GM23248 (cell line): ENCODE measurements around the gene BCAP29. TPM values are rescaled to one million over a fixed set of nuclear protein-coding genes. Genes with fewer than 3 reads are reported as not detected.

Experiments
- DNase-seq: peaks from one replicate; pipeline ENCODE4 v3.0.0-alpha.2; 2015
- H2AFZ ChIP-seq: fragments of 200-600 bp; sonication (generic); 2 replicates; pipeline ENCODE4 v1.6.1; 2016; ENCODE audit warnings: antibody characterized with exemption
- H3F3A ChIP-seq: fragments of 200-600 bp; sonication (generic); 2 replicates; pipeline ENCODE4 v1.6.1; 2016; ENCODE audit warnings: mild to moderate bottlenecking, antibody characterized with exemption, mixed run types; ENCODE audit not compliant: insufficient read depth
- H3K27ac ChIP-seq: fragments of 200-600 bp; sonication (generic); 2 replicates; pipeline ENCODE4 v1.5.1; 2016; ENCODE audit warnings: mild to moderate bottlenecking
- H3K27me3 ChIP-seq: fragments of 200-600 bp; sonication (generic); replicated peaks from 2 replicates; pipeline ENCODE4 v1.6.1; 2016; ENCODE audit warnings: mild to moderate bottlenecking; ENCODE audit not compliant: insufficient read depth
- H3K36me3 ChIP-seq: fragments of 200-600 bp; sonication (generic); 2 replicates; pipeline ENCODE4 v1.6.1; 2016; ENCODE audit warnings: low read depth, mild to moderate bottlenecking
- H3K4me1 ChIP-seq: fragments of 200-600 bp; sonication (generic); 2 replicates; pipeline ENCODE4 v1.6.1; 2016; ENCODE audit warnings: mild to moderate bottlenecking; ENCODE audit not compliant: insufficient read depth
- H3K4me2 ChIP-seq: fragments of 200-600 bp; sonication (generic); one replicate; pipeline ENCODE4 v1.6.1; 2016; ENCODE audit warnings: mild to moderate bottlenecking; ENCODE audit not compliant: unreplicated experiment
- H3K4me3 ChIP-seq: fragments of 200-600 bp; sonication (generic); 2 replicates; pipeline ENCODE4 v1.5.1; 2016; ENCODE audit warnings: mild to moderate bottlenecking
- H3K79me2 ChIP-seq: fragments of 200-600 bp; sonication (generic); 2 replicates; pipeline ENCODE4 v1.6.1; 2016; ENCODE audit warnings: mild to moderate bottlenecking; ENCODE audit not compliant: insufficient read depth
- H3K9ac ChIP-seq: fragments of 200-600 bp; sonication (generic); 2 replicates; pipeline ENCODE4 v1.6.1; 2016; ENCODE audit warnings: mild to moderate bottlenecking
- H3K9me2 ChIP-seq: fragments of 200-600 bp; sonication (generic); 2 replicates; pipeline ENCODE4 v1.6.1; 2016; ENCODE audit warnings: mixed run types, mild to moderate bottlenecking, moderate library complexity; ENCODE audit not compliant: insufficient read depth
- H3K9me3 ChIP-seq: fragments of 200-600 bp; sonication (generic); one replicate; pipeline ENCODE4 v1.6.1; 2017; ENCODE audit warnings: low read depth
- H4K20me1 ChIP-seq: fragments of 200-600 bp; sonication (generic); 2 replicates; pipeline ENCODE4 v1.6.0; 2016; ENCODE audit not compliant: insufficient read depth
- EZH2 ChIP-seq: fragments of 200-600 bp; sonication (generic); IDR thresholded peaks from 2 replicates; pipeline ENCODE4 v1.6.1; 2018; ENCODE audit warnings: antibody characterized with exemption, mild to moderate bottlenecking; ENCODE audit not compliant: insufficient read depth, poor library complexity, severe bottlenecking
- EZH2phosphoT487 ChIP-seq: fragments of 200-600 bp; sonication (generic); IDR thresholded peaks from 2 replicates; pipeline ENCODE4 v1.6.1; 2018; ENCODE audit warnings: antibody characterized with exemption, moderate library complexity, mild to moderate bottlenecking, low read depth; ENCODE audit not compliant: insufficient read depth
- WGBS, 2 experiments: methylation state at CpG; one replicate each; pipeline ENCODE4 v1.1.6; 2015 to 2017; ENCODE audit warnings: low lambda C conversion rate in 2 of 2, low coverage in 1 of 2; ENCODE audit errors: missing lambda C conversion rate in 2 of 2; 5-methylcytosine and 5-hydroxymethylcytosine counted together
- in situ Hi-C: fragments of 300-500 bp; cut with MboI; formaldehyde crosslinking; loops from 2 replicates; pipeline ENCODE4 v1.15.0; 2020
- polyA plus RNA-seq: library from polyadenylated mRNA; unstranded; fragments of >200 nt; fragmentation: Nextera tagmentation; extraction: Ambion mirVana; gene quantifications from 2 replicates; pipeline ENCODE4 v1.2.1, GENCODE V29; 2016
- total RNA-seq: library from RNA; depleted of rRNA; stranded (reverse); fragments of >200 nt; shearing (Covaris generic); gene quantifications from 2 replicates; pipeline ENCODE4 v1.2.3, GENCODE V29; 2014

BCAP29 gene
- total and polyA plus RNA-seq, 2 experiments from 2014 or later, result 106 to 138 TPM

DNA sequence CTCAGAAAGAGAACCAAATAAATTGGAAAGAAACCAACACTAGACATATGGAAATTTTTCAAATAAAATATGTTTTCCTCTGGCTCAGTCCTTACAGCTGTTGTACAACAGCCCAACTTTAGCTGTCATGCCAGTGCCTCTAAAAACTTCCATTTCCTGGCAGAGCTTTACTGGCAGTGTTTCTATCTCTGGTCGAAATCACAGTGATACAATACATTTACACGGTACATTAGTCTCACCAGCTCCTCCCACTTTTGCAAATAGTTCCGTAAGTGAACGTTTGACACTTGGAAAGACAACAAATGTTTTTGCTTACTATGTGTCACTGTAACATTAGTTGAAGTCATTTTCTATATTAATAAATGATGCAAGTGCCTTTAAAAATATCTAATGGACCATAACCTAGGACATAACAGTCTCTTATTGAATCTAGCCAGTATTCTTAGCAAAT, 29.8 kb downstream of the BCAP29 start:
- no peak overlapping the region for H2AFZ ChIP-seq
- no peak overlapping the region for H3K27ac ChIP-seq
- 58 to 61% methylated on average over 4 of the region's 4 CpGs for WGBS, 2 experiments
- no peak for DNase-seq
- no peak overlapping the region for H3K9ac ChIP-seq
- H3K4me2 ChIP-seq, result no peak overlapping the region
- H3F3A ChIP-seq, result peaks cover 27% of the 10 kb centered on the region
- peaks cover 17% of the 10 kb centered on the region for H3K4me1 ChIP-seq
- H4K20me1 ChIP-seq, result no peaks in the 10 kb centered on the region
- H3K27me3 ChIP-seq, result no peaks in the 10 kb centered on the region
- H3K36me3 ChIP-seq, result 0 out of 2 replicates have a peak, but pooled peaks cover 5% of the 10 kb centered on the region
- no peak for TF ChIP-seq EZH2phosphoT487
- in situ Hi-C loops, result no loop called here
- no peaks in the 10 kb centered on the region for H3K9me3 ChIP-seq
- no peak overlapping the region for H3K4me3 ChIP-seq
- H3K79me2 ChIP-seq, result no peaks in the 10 kb centered on the region
- H3K9me2 ChIP-seq, result 0 out of 2 replicates have a peak, but pooled peaks cover 5% of the 10 kb centered on the region

DNA sequence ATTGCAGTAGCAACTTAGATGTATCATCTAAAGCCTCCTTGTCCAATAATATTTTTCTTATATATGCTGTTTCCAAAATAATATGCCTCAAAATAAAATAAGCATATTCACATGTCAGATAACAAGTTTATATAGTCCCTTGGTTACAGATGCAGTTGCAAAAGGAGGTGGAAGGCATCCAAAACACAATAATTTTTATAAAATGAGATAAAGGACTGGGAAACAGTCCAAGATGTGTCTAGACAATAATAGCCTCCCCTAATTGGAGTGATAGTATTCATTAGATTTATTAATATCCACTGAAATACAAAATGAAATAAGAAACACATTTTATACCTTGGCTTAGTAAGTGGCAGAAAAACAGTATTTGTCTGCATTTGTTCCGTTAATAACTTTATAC, 30.3 kb downstream of the BCAP29 start:
- Histone ChIP-seq H3K4me3 (no peak overlapping the region), H3K27ac (no peak overlapping the region), H3K36me3 (0 out of 2 replicates have a peak, but pooled peaks cover 5% of the 10 kb centered on the region), H3K9me2 (0 out of 2 replicates have a peak, but pooled peaks cover 5% of the 10 kb centered on the region), H4K20me1 (no peaks in the 10 kb centered on the region), H3K27me3 (no peaks in the 10 kb centered on the region), H2AFZ (no peak overlapping the region), H3F3A (peaks cover 27% of the 10 kb centered on the region), H3K79me2 (no peaks in the 10 kb centered on the region), H3K4me1 (peaks cover 22% of the 10 kb centered on the region), H3K9me3 (no peaks in the 10 kb centered on the region), H3K4me2 (no peak overlapping the region), H3K9ac (no peak overlapping the region)
- DNase-seq, result no peak
- TF ChIP-seq EZH2 (no peak), EZH2phosphoT487 (no peak)
- in situ Hi-C loops, result no loop called here
- WGBS, 2 experiments, result 97 to 98% methylated on average over 1 of the region's 1 CpG

DNA sequence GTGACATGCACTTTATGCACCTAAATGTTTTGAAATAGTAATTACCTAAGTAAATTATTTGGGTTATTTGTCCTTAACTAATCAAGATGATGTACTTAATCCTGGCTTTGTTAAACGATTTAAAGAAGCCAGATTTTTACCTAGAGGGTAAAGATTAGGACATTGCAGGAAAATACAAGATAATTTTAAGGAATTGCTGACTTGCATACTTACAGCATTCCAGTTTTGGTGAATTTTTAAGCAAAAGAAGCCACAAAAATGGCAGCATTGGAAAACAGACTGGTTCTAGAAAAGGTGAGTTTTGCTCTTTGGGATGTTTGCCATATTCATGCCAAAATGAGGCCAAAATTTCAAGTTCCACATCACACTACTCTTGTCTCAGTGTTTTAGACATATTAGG, 33.4 kb downstream of the BCAP29 start:
- H3F3A ChIP-seq, result peaks cover 27% of the 10 kb centered on the region
- no peaks in the 10 kb centered on the region for H3K79me2 ChIP-seq
- in situ Hi-C loops, result no loop called here
- H4K20me1 ChIP-seq, result no peaks in the 10 kb centered on the region
- no peak overlapping the region for H3K4me2 ChIP-seq
- 93 to 94% methylated on average over 1 of the region's 1 CpG for WGBS, 2 experiments
- H3K27me3 ChIP-seq, result no peaks in the 10 kb centered on the region
- H3K4me3 ChIP-seq, result no peak overlapping the region
- no peak overlapping the region for H3K9ac ChIP-seq
- no peak overlapping the region for H3K27ac ChIP-seq
- no peaks in the 10 kb centered on the region for H3K9me3 ChIP-seq
- H3K9me2 ChIP-seq, result 0 out of 2 replicates have a peak, but pooled peaks cover 5% of the 10 kb centered on the region
- no peak overlapping the region for H2AFZ ChIP-seq
- peaks cover 28% of the 10 kb centered on the region for H3K4me1 ChIP-seq
- no peak for TF ChIP-seq EZH2
- H3K36me3 ChIP-seq, result 0 out of 2 replicates have a peak, but pooled peaks cover 5% of the 10 kb centered on the region
- no peak for DNase-seq

- peaks cover 28% of the 10 kb centered on the region for H3K4me1 ChIP-seq
- no peak overlapping the region for H2AFZ ChIP-seq
- peak; percentile 55 for DNase-seq
- H4K20me1 ChIP-seq, result no peaks in the 10 kb centered on the region
- H3K27ac ChIP-seq, result peak overlapping the region; percentile 53; the same call in 1 of the 2 replicates
- no peaks in the 10 kb centered on the region for H3K9me3 ChIP-seq
- H3F3A ChIP-seq, result peaks cover 27% of the 10 kb centered on the region
- no peak overlapping the region for H3K4me3 ChIP-seq
- no peaks in the 10 kb centered on the region for H3K79me2 ChIP-seq
- TF ChIP-seq EZH2, result no peak
- no peak for TF ChIP-seq EZH2phosphoT487
- H3K27me3 ChIP-seq, result no peaks in the 10 kb centered on the region
- peak overlapping the region; percentile 73 for H3K4me2 ChIP-seq
- H3K9me2 ChIP-seq, result 0 out of 2 replicates have a peak, but pooled peaks cover 3% of the 10 kb centered on the region
- in situ Hi-C loops, result no loop called here
- H3K36me3 ChIP-seq, result 0 out of 2 replicates have a peak, but pooled peaks cover 2% of the 10 kb centered on the region
- H3K9ac ChIP-seq, result no peak overlapping the region
Measured at GRCh38 chr7:107613948-107614347, 33.9 kb downstream of the BCAP29 start.

GRCh38 chr7:107614425-107614824, 34.4 kb downstream of the BCAP29 start:
- Histone ChIP-seq H2AFZ (no peak overlapping the region), H3K9me3 (no peaks in the 10 kb centered on the region), H3K27ac (peak overlapping the region; percentile 53; the same call in 1 of the 2 replicates), H3K4me3 (no peak overlapping the region), H3K27me3 (no peaks in the 10 kb centered on the region), H3K79me2 (no peaks in the 10 kb centered on the region), H4K20me1 (no peaks in the 10 kb centered on the region), H3K4me1 (peaks cover 28% of the 10 kb centered on the region), H3K9ac (no peak overlapping the region), H3K9me2 (no peaks in the 10 kb centered on the region), H3K4me2 (peak overlapping the region; percentile 73), H3K36me3 (no peaks in the 10 kb centered on the region), H3F3A (peaks cover 27% of the 10 kb centered on the region)
- in situ Hi-C loops, result no loop called here
- peak; percentile 87 for DNase-seq
- TF ChIP-seq EZH2 (no peak), EZH2phosphoT487 (peak; percentile 97)
